SK-N-SH (cell line): ENCODE results near the gene TTN. TPM values are rescaled to one million over a fixed set of nuclear protein-coding genes. Genes with fewer than 3 reads are reported as not detected.

Experiments
- CTCF ChIA-PET: fragments of 300-600, 350-600 bp; formaldehyde crosslinking; extraction: SDS; loops from one replicate; lab custom pipeline; 2021; lab: Yijun Ruan, JAX
- POLR2A ChIA-PET: fragments of 350-600 bp; sonication (Branson Sonifier 250); formaldehyde crosslinking; extraction: SDS; loops from one replicate; lab custom pipeline; 2020; ENCODE audit warnings: antibody characterized with exemption, inconsistent platforms; lab: Yijun Ruan, JAX
- DNase-seq: peaks from one replicate; pipeline ENCODE4 v3.0.0; 2012
- H2AFZ ChIP-seq: fragments of 200-600 bp; sonication (generic); 2 replicates; pipeline ENCODE4 v1.8.1; 2016; ENCODE audit warnings: antibody characterized with exemption, mild to moderate bottlenecking, low read depth
- H3F3A ChIP-seq: fragments of 200-600 bp; sonication (generic); replicated peaks from 2 replicates; pipeline ENCODE3; 2016; ENCODE audit warnings: antibody characterized with exemption, mild to moderate bottlenecking; ENCODE audit not compliant: insufficient read depth
- H3K27ac ChIP-seq, 2 experiments: fragments of 200-500 bp in 1 of 2; fragments of 200-600 bp in 1 of 2; sonication (Bioruptor generic) in 1 of 2; sonication (generic), shearing (Covaris generic) in 1 of 2; 2 replicates each; pipeline versions ENCODE4 v1.5.1 to v1.6.1; 2014 to 2016; ENCODE audit warnings: low read depth in 2 of 2, inconsistent platforms in 1 of 2, low read length in 1 of 2, mild to moderate bottlenecking in 1 of 2, mixed read lengths in 1 of 2
- H3K27me3 ChIP-seq: fragments of 200-600 bp; sonication (generic), shearing (Covaris generic); 2 replicates; pipeline ENCODE4 v1.6.1; 2016; ENCODE audit warnings: mixed run types; ENCODE audit not compliant: insufficient read depth
- H3K36me3 ChIP-seq, 2 experiments: fragments of 200-500 bp in 1 of 2; fragments of 200-600 bp in 1 of 2; sonication (Bioruptor generic) in 1 of 2; sonication (generic) in 1 of 2; replicated peaks in 1 of 2; 2 replicates each; pipeline versions ENCODE3 to v1.5.1; 2014 to 2016; ENCODE audit warnings: low read length in 1 of 2, mild to moderate bottlenecking in 1 of 2; ENCODE audit not compliant: insufficient read depth in 2 of 2, control insufficient read depth in 1 of 2
- H3K4me1 ChIP-seq, 2 experiments: fragments of 200-500 bp in 1 of 2; fragments of 200-600 bp in 1 of 2; sonication (Bioruptor generic) in 1 of 2; sonication (generic), shearing (Covaris generic) in 1 of 2; 2 replicates each; pipeline versions ENCODE4 v1.5.1 to v1.6.1; 2014 to 2016; ENCODE audit warnings: low read depth in 1 of 2, low read length in 1 of 2, mixed run types in 1 of 2; ENCODE audit not compliant: insufficient read depth in 2 of 2, control insufficient read depth in 1 of 2
- H3K4me2 ChIP-seq: fragments of 200-600 bp; sonication (generic), shearing (Covaris generic); 2 replicates; pipeline ENCODE4 v1.6.1; 2017; ENCODE audit warnings: mixed run types
- H3K4me3 ChIP-seq, 2 experiments: fragments of 200-500 bp in 1 of 2; fragments of 200-600 bp in 1 of 2; sonication (Bioruptor generic) in 1 of 2; sonication (generic), shearing (Covaris generic) in 1 of 2; 2 replicates each; pipeline versions ENCODE4 v1.5.1 to v1.8.1; 2014 to 2016; ENCODE audit warnings: low read depth in 2 of 2, inconsistent platforms in 1 of 2, low read length in 1 of 2, mild to moderate bottlenecking in 1 of 2, mixed read lengths in 1 of 2, moderate library complexity in 1 of 2
- H3K79me2 ChIP-seq: fragments of 200-600 bp; sonication (generic); 2 replicates; pipeline ENCODE4 v1.8.1; 2017; ENCODE audit warnings: mild to moderate bottlenecking; ENCODE audit not compliant: insufficient read depth
- H3K9ac ChIP-seq: fragments of 200-600 bp; sonication (generic); 2 replicates; pipeline ENCODE4 v1.6.1; 2017; ENCODE audit warnings: mixed run types
- H3K9me2 ChIP-seq: fragments of 200-600 bp; sonication (generic); 2 replicates; pipeline ENCODE4 v1.6.1; 2017; ENCODE audit warnings: mixed run types
- H3K9me3 ChIP-seq: fragments of 200-600 bp; sonication (generic); 2 replicates; pipeline ENCODE4 v1.6.1; 2017; ENCODE audit warnings: mixed run types, mild to moderate bottlenecking, moderate library complexity
- H4K20me1 ChIP-seq: fragments of 200-600 bp; sonication (generic); 2 replicates; pipeline ENCODE4 v1.6.1; 2017; ENCODE audit warnings: mild to moderate bottlenecking, mixed run types; ENCODE audit not compliant: insufficient read depth
- CHD2 ChIP-seq: fragments of 150-350 bp; IDR thresholded peaks from 2 replicates; pipeline ENCODE4 v1.6.1; 2018; ENCODE audit warnings: low read length; ENCODE audit not compliant: partially characterized antibody
- ELF1 ChIP-seq: IDR thresholded peaks from 2 replicates; pipeline ENCODE4 v1.4.0; 2012
- EZH2phosphoT487 ChIP-seq: fragments of 200-600 bp; sonication (generic); IDR thresholded peaks from 2 replicates; pipeline ENCODE4 v1.6.1; 2017; ENCODE audit warnings: low read depth, mixed run types, mild to moderate bottlenecking, antibody characterized with exemption, moderate library complexity, borderline replicate concordance
- FOSL2 ChIP-seq: IDR thresholded peaks from 2 replicates; pipeline ENCODE4 v1.4.0; 2012; ENCODE audit warnings: low read depth, mild to moderate bottlenecking, moderate library complexity, borderline replicate concordance
- FOXJ3 ChIP-seq: sonication (generic); formaldehyde crosslinking; IDR thresholded peaks from 2 replicates; pipeline ENCODE4 v1.5.1; 2020; ENCODE audit warnings: mild to moderate bottlenecking, missing genetic modification reagents
- FOXM1 ChIP-seq: IDR thresholded peaks from 2 replicates; pipeline ENCODE4 v1.4.0; 2012; ENCODE audit warnings: low read depth, mild to moderate bottlenecking
- GABPA ChIP-seq: IDR thresholded peaks from 2 replicates; pipeline ENCODE4 v1.4.0; 2012; ENCODE audit warnings: low read depth, mild to moderate bottlenecking
- MEF2A ChIP-seq: IDR thresholded peaks from 2 replicates; pipeline ENCODE4 v1.4.0; 2012; ENCODE audit warnings: low read depth, borderline replicate concordance
- MXI1 ChIP-seq: IDR thresholded peaks from 2 replicates; pipeline ENCODE4 v1.6.1; 2012; ENCODE audit warnings: mild to moderate bottlenecking, low read depth, low read length, improper control_type of control experiment
- POLR2AphosphoS5 ChIP-seq: IDR thresholded peaks from 2 replicates; pipeline ENCODE4 v1.6.1; 2012; ENCODE audit warnings: low read depth, low read length
- RAD21 ChIP-seq: IDR thresholded peaks from 2 replicates; pipeline ENCODE4 v1.6.1; 2012; ENCODE audit warnings: mild to moderate bottlenecking, low read length
- RCOR1 ChIP-seq: fragments of 150-350 bp; IDR thresholded peaks from 2 replicates; pipeline ENCODE4 v1.6.1; 2017; ENCODE audit warnings: antibody characterized with exemption, low read length
- RFX5 ChIP-seq: IDR thresholded peaks from 2 replicates; pipeline ENCODE4 v1.6.1; 2012; ENCODE audit warnings: mild to moderate bottlenecking, improper control_type of control experiment, low read length
- RXRA ChIP-seq: IDR thresholded peaks from 2 replicates; pipeline ENCODE4 v1.4.0; 2012; ENCODE audit warnings: low read depth, mild to moderate bottlenecking, borderline replicate concordance
- SIN3A ChIP-seq: IDR thresholded peaks from 2 replicates; pipeline ENCODE4 v1.6.1; 2012; ENCODE audit warnings: low read depth, mild to moderate bottlenecking, low read length, moderate library complexity, borderline replicate concordance
- TCF12 ChIP-seq: IDR thresholded peaks from 2 replicates; pipeline ENCODE4 v1.4.0; 2012
- WGBS: methylation state at CpG from one replicate; pipeline ENCODE4 v1.1.6; 2017; ENCODE audit warnings: low lambda C conversion rate; 5-methylcytosine and 5-hydroxymethylcytosine counted together
- polyA plus RNA-seq, 3 experiments: library from polyadenylated mRNA; depleted of rRNA; stranded (reverse); fragments of >200 nt; gene quantifications; 2 replicates each; pipeline ENCODE4 v1.2.3, GENCODE V29; 2012
- TF ChIP-seq, protein P1 (sequence below): IDR thresholded peaks from 2 replicates; pipeline ENCODE4 v1.4.0; 2012; ENCODE audit warnings: low read depth, borderline replicate concordance
- TF ChIP-seq, protein P2 (sequence below): IDR thresholded peaks from 2 replicates; pipeline ENCODE4; 2012

The TTN gene
- polyA plus RNA-seq, 1 of the 3 experiments (the other 2 are of a cell fraction), result 0.08 TPM

DNA sequence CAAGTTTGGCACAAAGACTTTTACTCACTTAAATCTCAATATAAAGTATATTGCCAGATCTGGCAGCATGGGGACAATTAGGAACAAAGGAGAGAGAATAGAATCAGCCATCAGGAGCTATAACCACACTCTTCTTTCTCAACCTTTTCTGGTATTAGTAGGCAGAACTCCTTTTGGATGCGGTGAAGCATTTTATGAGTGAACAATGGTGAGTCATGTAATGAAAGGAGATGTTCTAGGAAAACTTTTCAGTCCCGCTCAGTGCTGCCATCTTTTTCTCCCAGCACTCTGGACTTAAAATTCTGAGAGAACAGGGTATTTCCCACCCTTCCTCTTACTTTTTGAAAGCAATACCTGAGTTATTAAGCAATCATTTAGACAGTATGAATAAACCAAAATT is 294.7 kb downstream of the TTN start:
- H3K4me1 ChIP-seq, result no peaks in the 10 kb centered on the region; a peak in 1 of 4 replicates
- TF ChIP-seq FOSL2, result peak; percentile 35; the same call in 1 of the 2 replicates
- TF ChIP-seq EZH2phosphoT487, result no peak
- peaks cover 24 to 27% of the 10 kb centered on the region in 2 experiments for H3K36me3 ChIP-seq
- peaks cover 9% of the 10 kb centered on the region for H3F3A ChIP-seq
- no peak for DNase-seq
- H3K9me2 ChIP-seq, result 0 out of 2 replicates have a peak, but pooled peaks cover 3% of the 10 kb centered on the region
- WGBS, result 91% methylated on average over 2 of the region's 2 CpGs
- no peak overlapping the region for H3K9ac ChIP-seq
- H3K9me3 ChIP-seq, result no peaks in the 10 kb centered on the region
- no peak overlapping the region for H2AFZ ChIP-seq
- POLR2A ChIA-PET, result no interaction called here
- H3K4me2 ChIP-seq, result no peak overlapping the region
- H3K4me3 ChIP-seq, result no peak overlapping the region
- no peaks in the 10 kb centered on the region for H3K27me3 ChIP-seq
- peaks cover 19% of the 10 kb centered on the region for H3K79me2 ChIP-seq
- no peak overlapping the region for H3K27ac ChIP-seq
- CTCF ChIA-PET, result interaction anchor here (3.4 kb wide), 1 partner anchor 10 kb away, joined by 12 read pairs; no protein-coding TSS in a partner anchor
- H4K20me1 ChIP-seq, result no peaks in the 10 kb centered on the region

DNA sequence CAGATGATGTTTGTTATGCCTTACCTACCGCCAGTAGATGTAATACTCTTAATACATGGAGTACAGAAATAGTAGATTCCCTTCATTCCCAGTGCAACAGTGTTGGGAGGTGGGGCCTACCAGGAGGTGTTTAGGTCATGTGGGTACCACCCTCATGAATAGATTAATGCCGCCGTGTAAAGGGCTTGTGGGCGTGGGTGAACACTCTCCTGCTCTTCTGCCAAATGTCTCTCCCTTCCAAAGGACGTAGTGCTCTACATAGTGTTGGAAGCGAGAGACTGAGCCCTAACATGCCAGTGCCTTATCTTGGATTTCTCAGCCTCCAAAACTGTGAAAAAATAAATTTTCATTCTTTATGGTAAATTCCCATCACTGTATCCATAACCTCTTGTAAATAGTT is 296.8 kb downstream of the TTN start:
- peaks cover 23% of the 10 kb centered on the region for H3F3A ChIP-seq
- TF ChIP-seq, protein P1, sequence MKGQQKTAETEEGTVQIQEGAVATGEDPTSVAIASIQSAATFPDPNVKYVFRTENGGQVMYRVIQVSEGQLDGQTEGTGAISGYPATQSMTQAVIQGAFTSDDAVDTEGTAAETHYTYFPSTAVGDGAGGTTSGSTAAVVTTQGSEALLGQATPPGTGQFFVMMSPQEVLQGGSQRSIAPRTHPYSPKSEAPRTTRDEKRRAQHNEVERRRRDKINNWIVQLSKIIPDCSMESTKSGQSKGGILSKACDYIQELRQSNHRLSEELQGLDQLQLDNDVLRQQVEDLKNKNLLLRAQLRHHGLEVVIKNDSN, result no peak
- TF ChIP-seq FOXJ3 (CRISPR knock-in tag), result no peak
- no peak for TF ChIP-seq SIN3A
- no peak for TF ChIP-seq ELF1
- no peak for TF ChIP-seq RFX5
- TF ChIP-seq GABPA, result no peak
- no peak for TF ChIP-seq FOXM1
- no peak for TF ChIP-seq RCOR1
- TF ChIP-seq RAD21, result no peak
- no peak for TF ChIP-seq FOSL2
- TF ChIP-seq, protein P2, sequence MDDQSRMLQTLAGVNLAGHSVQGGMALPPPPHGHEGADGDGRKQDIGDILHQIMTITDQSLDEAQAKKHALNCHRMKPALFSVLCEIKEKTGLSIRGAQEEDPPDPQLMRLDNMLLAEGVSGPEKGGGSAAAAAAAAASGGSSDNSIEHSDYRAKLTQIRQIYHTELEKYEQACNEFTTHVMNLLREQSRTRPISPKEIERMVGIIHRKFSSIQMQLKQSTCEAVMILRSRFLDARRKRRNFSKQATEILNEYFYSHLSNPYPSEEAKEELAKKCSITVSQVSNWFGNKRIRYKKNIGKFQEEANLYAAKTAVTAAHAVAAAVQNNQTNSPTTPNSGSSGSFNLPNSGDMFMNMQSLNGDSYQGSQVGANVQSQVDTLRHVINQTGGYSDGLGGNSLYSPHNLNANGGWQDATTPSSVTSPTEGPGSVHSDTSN, result no peak
- no peak for TF ChIP-seq CHD2
- no peak for TF ChIP-seq MXI1
- TF ChIP-seq MEF2A, result no peak
- no peak for TF ChIP-seq POLR2AphosphoS5
- no peak for TF ChIP-seq TCF12
- no peak for TF ChIP-seq RXRA
- no peaks in the 10 kb centered on the region for H3K9me2 ChIP-seq
- no peaks in the 10 kb centered on the region; a peak in 1 of 4 replicates for H3K4me1 ChIP-seq
- H3K36me3 ChIP-seq, result peaks cover 36 to 40% of the 10 kb centered on the region in 2 experiments
- DNase-seq, result no peak
- H3K9ac ChIP-seq, result no peak overlapping the region
- CTCF ChIA-PET, result interaction anchor here (3.4 kb wide), 1 partner anchor 12 kb away, joined by 12 read pairs; no protein-coding TSS in a partner anchor
- H3K79me2 ChIP-seq, result peaks cover 9% of the 10 kb centered on the region
- no peaks in the 10 kb centered on the region for H4K20me1 ChIP-seq
- H2AFZ ChIP-seq, result no peak overlapping the region
- no peak overlapping the region for H3K27ac ChIP-seq
- H3K27me3 ChIP-seq, result no peaks in the 10 kb centered on the region
- 98% methylated on average over 6 of the region's 6 CpGs for WGBS
- H3K4me2 ChIP-seq, result no peak overlapping the region
- POLR2A ChIA-PET, result no interaction called here
- H3K4me3 ChIP-seq, result no peak overlapping the region
- H3K9me3 ChIP-seq, result no peaks in the 10 kb centered on the region
